Activated CD4-positive, alpha-beta T cell treated with anti-CD3 and anti-CD28 coated beads, Interleukin-2, amount 10 ng/mL, durations not matched to agents 7 days and 5 days (primary cell): ENCODE data around the gene COX19. TPM values are rescaled to one million over a fixed set of nuclear protein-coding genes. Genes with fewer than 3 reads are reported as not detected.

Source experiments
- CTCF ChIA-PET: fragments of 350-600 bp; sonication (Branson Sonifier 250); formaldehyde crosslinking; loops from one replicate; lab custom pipeline; 2021; ENCODE audit warnings: antibody characterized with exemption; lab: Charles Lee
- POLR2A ChIA-PET: fragments of 350-600 bp; sonication (Branson Sonifier 250); formaldehyde crosslinking; loops from one replicate; lab custom pipeline; 2021; ENCODE audit warnings: antibody characterized with exemption; lab: Charles Lee
- DNase-seq: peaks from one replicate; pipeline ENCODE4 v3.0.0-alpha.2; 2020
- H3K27ac Mint-ChIP-seq: one replicate; pipeline ENCODE4 v1.8.0; 2021; ENCODE audit warnings: mild to moderate bottlenecking, moderate library complexity, mixed read lengths
- H3K27me3 Mint-ChIP-seq: one replicate; pipeline ENCODE4 v1.8.0; 2021; ENCODE audit warnings: mixed read lengths
- H3K36me3 Mint-ChIP-seq: one replicate; pipeline ENCODE4 v1.8.0; 2021; ENCODE audit warnings: low read depth, mixed read lengths
- H3K4me1 Mint-ChIP-seq: one replicate; pipeline ENCODE4 v1.8.0; 2021; ENCODE audit warnings: mixed read lengths
- H3K4me3 Mint-ChIP-seq: one replicate; pipeline ENCODE4 v1.8.0; 2021; ENCODE audit warnings: mild to moderate bottlenecking, moderate library complexity, mixed read lengths
- H3K9me3 Mint-ChIP-seq: one replicate; pipeline ENCODE4 v1.8.0; 2021; ENCODE audit warnings: mixed read lengths
- total RNA-seq, 2 experiments: library from RNA; stranded (reverse); gene quantifications; one replicate each; pipeline ENCODE4 v1.2.3, GENCODE V29; 2021

Gene COX19
- total RNA-seq: 10 to 100 TPM; 18.2 to 20.1 TPM

DNA sequence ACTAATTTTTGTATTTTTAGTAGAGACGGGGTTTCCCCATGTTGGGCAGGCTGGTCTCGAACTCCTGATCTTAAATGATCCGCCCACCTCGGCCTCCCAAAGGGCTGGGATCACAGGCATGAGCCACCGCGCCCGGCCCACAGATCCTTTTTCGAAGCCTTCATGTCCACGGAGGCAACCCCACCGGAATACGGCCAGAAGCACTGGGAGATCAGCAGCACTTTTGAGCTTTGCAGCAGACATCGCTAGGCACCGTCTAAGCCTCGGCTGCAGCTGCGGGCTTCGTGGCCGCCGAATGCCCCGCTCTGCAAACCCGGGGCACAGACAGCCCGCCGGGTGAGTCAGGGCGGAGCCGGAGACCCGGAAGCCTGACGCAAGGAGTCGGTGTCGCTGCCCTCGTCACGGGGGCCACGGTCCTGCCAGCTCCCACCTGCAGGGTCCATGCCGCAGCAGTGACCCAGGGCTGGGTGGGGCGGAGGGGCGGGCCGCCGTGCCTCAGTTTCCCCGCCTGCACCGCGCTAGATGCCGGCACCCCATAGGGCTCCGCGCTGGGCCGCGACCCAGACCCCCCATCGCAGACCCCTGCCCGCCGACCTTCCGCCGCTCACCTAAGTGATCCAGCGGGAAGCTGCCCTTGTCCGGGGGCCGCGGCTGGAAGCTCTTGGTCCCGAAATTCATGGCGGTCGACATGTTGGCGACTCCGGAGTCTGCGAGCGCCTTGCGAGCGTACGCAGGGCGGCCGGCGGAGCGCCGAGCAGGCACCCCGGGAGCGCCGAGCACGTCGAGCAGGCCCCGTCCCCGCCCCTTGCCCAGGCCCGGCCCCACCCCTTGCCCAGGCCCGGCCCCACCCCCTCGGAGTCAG, at the start of gene COX19:
TSS of gene COX19 (minus strand) at position 730 of the 862 bp plus-strand sequence. CDS start at position 690, 40 bp downstream.
- peak; percentile 87 for DNase-seq
- no peaks in the 10 kb centered on the region for H3K27me3 Mint-ChIP-seq
- ChIA-PET CTCF (interaction anchor here (0.6 to 6.4 kb wide), 8 partner anchors 10 to 111 kb away, joined by 3 to 61 read pairs (median 3); partner anchors contain the start of gene GET4), POLR2A (interaction anchor here (0.8 kb wide), 1 partner anchor 17 kb away, joined by 3 read pairs; no protein-coding TSS in a partner anchor)
- H3K27ac Mint-ChIP-seq: peak within 1 kb of the TSS; percentile 91
- no peaks in the 10 kb centered on the region for H3K9me3 Mint-ChIP-seq
- H3K36me3 Mint-ChIP-seq: peaks cover 22% of the 10 kb centered on the region
- peak within 1 kb of the TSS; percentile 91 for H3K4me3 Mint-ChIP-seq
- peaks cover 28% of the 10 kb centered on the region for H3K4me1 Mint-ChIP-seq

DNA sequence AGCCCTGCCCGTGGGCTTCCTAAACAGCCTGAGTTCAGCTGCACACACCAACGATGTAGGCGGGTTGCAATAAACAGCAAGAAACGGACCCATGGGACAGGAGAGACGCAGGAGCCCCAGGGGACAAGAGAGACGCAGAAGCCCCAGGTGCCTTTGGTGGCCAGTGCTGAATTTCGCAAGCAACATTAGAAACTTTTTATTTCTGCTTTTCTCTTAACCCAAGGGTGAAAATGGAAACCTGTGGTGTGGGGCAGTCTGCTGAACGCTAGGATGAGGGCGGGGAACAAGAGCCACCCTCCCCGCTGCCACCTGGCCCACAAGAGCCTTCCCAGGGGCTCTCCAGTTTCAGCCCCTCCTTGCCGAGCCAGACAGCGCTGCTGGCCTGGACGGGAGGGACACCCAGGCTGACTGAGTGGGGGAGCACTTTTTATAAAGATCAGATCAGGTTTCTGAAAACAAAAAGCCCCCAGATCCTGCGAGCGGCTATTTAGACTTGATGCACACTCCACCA, 49.0 kb upstream of the COX19 start:
- ChIA-PET POLR2A (no interaction called here), CTCF (interaction anchor here (1.9 kb wide), 1 partner anchor 41 kb away, joined by 6 read pairs; no protein-coding TSS in a partner anchor)
- peak overlapping the region; percentile 50 for H3K27ac Mint-ChIP-seq
- DNase-seq: no peak
- H3K27me3 Mint-ChIP-seq: no peaks in the 10 kb centered on the region
- H3K36me3 Mint-ChIP-seq: peaks cover 11% of the 10 kb centered on the region
- H3K4me3 Mint-ChIP-seq: no peak overlapping the region
- peaks cover 11% of the 10 kb centered on the region for H3K9me3 Mint-ChIP-seq
- peaks cover 18% of the 10 kb centered on the region for H3K4me1 Mint-ChIP-seq

DNA sequence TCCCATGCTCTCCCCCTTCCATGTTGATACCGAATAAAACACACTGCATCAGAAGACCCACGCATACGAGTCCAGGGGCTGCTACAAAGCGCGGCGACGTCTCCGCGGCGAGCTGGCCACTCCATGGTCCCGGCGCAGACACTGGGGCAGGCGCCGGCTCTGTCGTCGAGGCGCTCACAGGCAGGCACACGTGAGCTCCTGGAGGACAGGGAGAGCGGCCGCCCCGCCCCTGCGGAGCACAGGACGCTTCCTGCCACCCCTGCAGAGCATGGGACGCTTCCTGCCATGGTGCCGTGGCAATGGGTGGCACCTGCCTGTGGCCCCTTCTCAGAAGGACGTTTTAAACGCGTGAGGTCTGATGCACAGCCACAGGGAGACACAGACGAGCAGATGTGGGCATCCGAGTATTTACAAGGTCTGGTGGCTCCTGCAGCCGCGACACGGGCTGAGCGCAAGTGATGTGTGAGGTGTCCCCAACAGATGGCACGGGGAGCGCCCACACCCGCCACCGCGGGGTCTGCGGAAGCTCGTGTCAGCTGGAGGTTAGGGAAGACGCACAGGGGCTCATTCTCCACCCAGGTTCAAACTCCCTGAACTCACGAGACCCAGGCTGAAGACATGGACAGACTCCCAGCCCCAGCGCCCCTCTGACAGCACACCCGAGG, 47.6 kb upstream of the COX19 start:
- H3K27ac Mint-ChIP-seq: no peak overlapping the region
- ChIA-PET POLR2A (no interaction called here), CTCF (interaction anchor here (0.7 kb wide), 1 partner anchor 43 kb away, joined by 3 read pairs; no protein-coding TSS in a partner anchor)
- H3K4me1 Mint-ChIP-seq: peaks cover 16% of the 10 kb centered on the region
- DNase-seq: no peak
- no peaks in the 10 kb centered on the region for H3K27me3 Mint-ChIP-seq
- H3K36me3 Mint-ChIP-seq: peaks cover 14% of the 10 kb centered on the region
- H3K9me3 Mint-ChIP-seq: peaks cover 11% of the 10 kb centered on the region
- H3K4me3 Mint-ChIP-seq: no peak overlapping the region

GRCh38 chr7:1022356-1022755, 47.0 kb upstream of the COX19 start:
- H3K27ac Mint-ChIP-seq: no peak overlapping the region
- H3K36me3 Mint-ChIP-seq: peaks cover 15% of the 10 kb centered on the region
- peaks cover 11% of the 10 kb centered on the region for H3K9me3 Mint-ChIP-seq
- no peak overlapping the region for H3K4me3 Mint-ChIP-seq
- no peaks in the 10 kb centered on the region for H3K27me3 Mint-ChIP-seq
- peaks cover 16% of the 10 kb centered on the region for H3K4me1 Mint-ChIP-seq
- CTCF ChIA-PET: interaction anchor here (0.7 to 4.8 kb wide), 3 partner anchors 22 to 43 kb away, joined by 3 to 23 read pairs (median 4); partner anchors contain the start of gene GPR146
- POLR2A ChIA-PET: no interaction called here
- no peak for DNase-seq

GRCh38 chr7:1021931-1022330, 46.6 kb upstream of the COX19 start:
- POLR2A ChIA-PET: interaction anchor here (0.6 kb wide), 1 partner anchor 10 kb away, joined by 3 read pairs; no protein-coding TSS in a partner anchor
- H3K4me1 Mint-ChIP-seq: peaks cover 14% of the 10 kb centered on the region
- no peak for DNase-seq
- no peaks in the 10 kb centered on the region for H3K27me3 Mint-ChIP-seq
- no peak overlapping the region for H3K27ac Mint-ChIP-seq
- CTCF ChIA-PET: interaction anchor here (0.6 to 4.8 kb wide), 3 partner anchors 9 to 28 kb away, joined by 3 to 23 read pairs (median 4); partner anchors contain the start of gene GPR146
- H3K4me3 Mint-ChIP-seq: no peak overlapping the region
- H3K9me3 Mint-ChIP-seq: peaks cover 11% of the 10 kb centered on the region
- H3K36me3 Mint-ChIP-seq: peaks cover 15% of the 10 kb centered on the region

- H3K4me3 Mint-ChIP-seq: no peak overlapping the region
- peaks cover 11% of the 10 kb centered on the region for H3K9me3 Mint-ChIP-seq
- H3K27me3 Mint-ChIP-seq: no peaks in the 10 kb centered on the region
- no peak for DNase-seq
- H3K27ac Mint-ChIP-seq: no peak overlapping the region
- CTCF ChIA-PET: interaction anchor here (0.6 to 4.8 kb wide), 3 partner anchors 8 to 27 kb away, joined by 3 to 23 read pairs (median 4); partner anchors contain the start of gene GPR146
- POLR2A ChIA-PET: interaction anchor here (0.6 kb wide), 1 partner anchor 9 kb away, joined by 3 read pairs; no protein-coding TSS in a partner anchor
- peaks cover 13% of the 10 kb centered on the region for H3K36me3 Mint-ChIP-seq
- peaks cover 8% of the 10 kb centered on the region for H3K4me1 Mint-ChIP-seq
Measured at GRCh38 chr7:1021366-1021765, 46.0 kb upstream of the COX19 start.

DNA sequence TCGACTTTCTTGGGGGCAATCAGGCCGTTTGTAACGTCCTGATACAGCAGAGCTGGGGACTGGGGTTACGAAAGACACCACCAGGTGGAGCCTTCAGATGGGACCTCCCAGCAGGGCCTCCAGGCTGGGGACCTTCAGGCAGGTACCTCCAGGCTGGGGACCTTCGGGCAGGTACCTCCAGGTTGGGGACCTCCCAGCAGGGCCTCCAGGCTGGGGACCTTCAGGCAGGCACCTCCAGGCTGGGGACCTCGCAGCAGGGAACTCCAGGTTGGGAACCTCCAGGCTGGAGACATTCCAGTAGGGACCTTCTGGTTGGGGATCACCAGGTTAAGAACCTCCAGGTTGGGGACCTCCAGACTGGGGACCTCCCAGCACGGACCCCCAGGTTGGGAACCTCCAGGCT, 45.5 kb upstream of the COX19 start:
- CTCF ChIA-PET: interaction anchor here (1.3 to 4.8 kb wide), 2 partner anchors 23 to 26 kb away, joined by 4 to 23 read pairs; partner anchors contain the start of gene GPR146
- no peak for DNase-seq

GRCh38 chr7:1019789-1020610, 44.7 kb upstream of the COX19 start:
- Mint-ChIP-seq H3K4me1 (peaks cover 8% of the 10 kb centered on the region), H3K36me3 (peaks cover 13% of the 10 kb centered on the region), H3K27ac (no peak overlapping the region), H3K27me3 (no peaks in the 10 kb centered on the region), H3K9me3 (peaks cover 11% of the 10 kb centered on the region), H3K4me3 (no peak overlapping the region)
- ChIA-PET CTCF (interaction anchor here (1.2 to 4.8 kb wide), 2 partner anchors 26 to 46 kb away, joined by 4 to 23 read pairs; no protein-coding TSS in a partner anchor), POLR2A (no interaction called here)
- no peak for DNase-seq

More for the DNA sequence above, 45.5 kb upstream of the COX19 start:
- H3K27me3 Mint-ChIP-seq: no peaks in the 10 kb centered on the region
- POLR2A ChIA-PET: no interaction called here
- no peak overlapping the region for H3K27ac Mint-ChIP-seq
- H3K4me3 Mint-ChIP-seq: no peak overlapping the region
- H3K9me3 Mint-ChIP-seq: peaks cover 11% of the 10 kb centered on the region
- peaks cover 8% of the 10 kb centered on the region for H3K4me1 Mint-ChIP-seq
- H3K36me3 Mint-ChIP-seq: peaks cover 13% of the 10 kb centered on the region

- H3K27ac Mint-ChIP-seq: no peak overlapping the region
- ChIA-PET POLR2A (no interaction called here), CTCF (interaction anchor here (1.2 to 4.8 kb wide), 3 partner anchors 25 to 455 kb away, joined by 3 to 23 read pairs (median 4); no protein-coding TSS in a partner anchor)
- no peak overlapping the region for H3K4me3 Mint-ChIP-seq
- peaks cover 13% of the 10 kb centered on the region for H3K36me3 Mint-ChIP-seq
- DNase-seq: no peak
- peaks cover 11% of the 10 kb centered on the region for H3K9me3 Mint-ChIP-seq
- H3K27me3 Mint-ChIP-seq: no peaks in the 10 kb centered on the region
- peaks cover 8% of the 10 kb centered on the region for H3K4me1 Mint-ChIP-seq
Measured at GRCh38 chr7:1019255-1019785, 44.0 kb upstream of the COX19 start.

DNA sequence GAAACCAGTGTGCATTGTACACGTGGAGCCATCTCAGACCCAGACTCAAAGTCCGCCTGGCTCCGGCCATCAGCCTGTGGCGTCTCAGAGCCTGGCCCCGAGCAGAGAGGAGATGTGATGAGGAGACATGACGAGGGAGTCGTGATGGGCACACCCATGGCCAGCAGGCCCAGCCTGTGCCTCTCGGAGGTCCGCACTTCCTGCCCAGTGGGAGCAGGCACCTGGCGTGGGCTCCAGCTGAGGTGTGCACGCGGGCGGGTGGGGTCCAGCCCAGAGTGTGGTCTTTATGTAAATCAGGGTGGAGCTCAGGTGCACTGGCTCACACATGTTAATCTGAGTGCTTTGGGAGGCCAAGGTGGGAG, 43.0 kb upstream of the COX19 start:
- Mint-ChIP-seq H3K4me3 (no peak overlapping the region), H3K4me1 (peaks cover 14% of the 10 kb centered on the region), H3K9me3 (peaks cover 11% of the 10 kb centered on the region), H3K36me3 (peaks cover 13% of the 10 kb centered on the region), H3K27me3 (no peaks in the 10 kb centered on the region), H3K27ac (peak overlapping the region; percentile 25)
- DNase-seq: no peak
- ChIA-PET POLR2A (no interaction called here), CTCF (interaction anchor here (1.2 to 4.8 kb wide), 3 partner anchors 24 to 456 kb away, joined by 3 to 23 read pairs (median 4); no protein-coding TSS in a partner anchor)

- H3K36me3 Mint-ChIP-seq: peaks cover 13% of the 10 kb centered on the region
- CTCF ChIA-PET: interaction anchor here (4.8 kb wide), 1 partner anchor 23 kb away, joined by 23 read pairs; no protein-coding TSS in a partner anchor
Measured at GRCh38 chr7:1017586-1018333, 42.4 kb upstream of the COX19 start.

More at GRCh38 chr7:1017586-1018333, 42.4 kb upstream of the COX19 start:
- POLR2A ChIA-PET: no interaction called here
- no peak for DNase-seq
- H3K27ac Mint-ChIP-seq: no peak overlapping the region
- no peak overlapping the region for H3K4me3 Mint-ChIP-seq
- peaks cover 11% of the 10 kb centered on the region for H3K9me3 Mint-ChIP-seq
- peaks cover 14% of the 10 kb centered on the region for H3K4me1 Mint-ChIP-seq
- no peaks in the 10 kb centered on the region for H3K27me3 Mint-ChIP-seq
